Natural killer cell (primary cell): Measurements from ENCODE around the gene ACKR3. TPM values are rescaled to one million over a fixed set of nuclear protein-coding genes. Genes with fewer than 3 reads are reported as not detected.

Experiments
- ATAC-seq, 3 donors: fragments of 150-1000 bp in 2 of 3; fragments of 200-7000 bp in 1 of 3; cut with Tn5 transposase; 1 replicate in 1 of 3; 2 replicates in 2 of 3; pipeline ENCODE4 v1.10.0; 2021; ENCODE audit warnings: mild to moderate bottlenecking in 2 of 3, moderate library complexity in 2 of 3
- DNase-seq, 2 donors: peaks; one replicate each; pipeline versions ENCODE4 v3.0.0 to v3.0.0-alpha.2; 2013 to 2021; ENCODE audit warnings: mixed read lengths in 1 of 2
- H3K27ac ChIP-seq: one replicate; pipeline ENCODE4 v1.5.1; 2013; ENCODE audit warnings: mild to moderate bottlenecking, low read length
- H3K27me3 ChIP-seq: one replicate; pipeline ENCODE4 v1.6.1; 2013; ENCODE audit warnings: low read length; ENCODE audit not compliant: control insufficient read depth, insufficient read depth
- H3K36me3 ChIP-seq: one replicate; pipeline ENCODE4 v1.6.1; 2013; ENCODE audit warnings: low read length; ENCODE audit not compliant: control insufficient read depth, insufficient read depth
- H3K4me1 ChIP-seq: one replicate; pipeline ENCODE4 v1.6.1; 2013; ENCODE audit warnings: low read length; ENCODE audit not compliant: control insufficient read depth, insufficient read depth
- H3K4me3 ChIP-seq: one replicate; pipeline ENCODE4 v1.5.1; 2013; ENCODE audit warnings: low read length
- H3K9me3 ChIP-seq: one replicate; pipeline ENCODE4 v1.6.1; 2013; ENCODE audit warnings: low read length; ENCODE audit not compliant: control insufficient read depth, insufficient read depth
- H3K27ac Mint-ChIP-seq, 2 donors: one replicate each; pipeline ENCODE4 v1.8.0; 2022; ENCODE audit warnings: mild to moderate bottlenecking in 2 of 2, mixed read lengths in 2 of 2, moderate library complexity in 1 of 2
- H3K27me3 Mint-ChIP-seq, 2 donors: one replicate each; pipeline ENCODE4 v1.8.0; 2022; ENCODE audit warnings: low read depth in 2 of 2, mixed read lengths in 2 of 2
- H3K36me3 Mint-ChIP-seq: one replicate; pipeline ENCODE4 v1.8.0; 2022; ENCODE audit warnings: mixed read lengths
- H3K4me1 Mint-ChIP-seq, 2 donors: one replicate each; pipeline ENCODE4 v1.8.0; 2022; ENCODE audit warnings: mixed read lengths in 2 of 2
- H3K4me3 Mint-ChIP-seq: one replicate; pipeline ENCODE4 v1.8.0; 2022; ENCODE audit warnings: mild to moderate bottlenecking, moderate library complexity, mixed read lengths
- H3K9me3 Mint-ChIP-seq, 2 donors: one replicate each; pipeline ENCODE4 v1.8.0; 2022; ENCODE audit warnings: mixed read lengths in 2 of 2
- WGBS: methylation state at CpG from one replicate; pipeline ENCODE4 v1.1.7; 2013; ENCODE audit warnings: missing lambda C conversion rate; ENCODE audit not compliant: insufficient coverage; 5-methylcytosine and 5-hydroxymethylcytosine counted together
- intact Hi-C: fragments of 100-400 bp; cut with micrococcal nuclease; formaldehyde crosslinking; loops from one replicate; pipeline ENCODE4 v1.14.2; 2022
- total RNA-seq, 4 donors: library from RNA; stranded (reverse); fragments of 120-200 nt in 1 of 4; gene quantifications; one replicate each; pipeline versions ENCODE4 v1.2.3 to v1.2.4, GENCODE V29; 2013 to 2022
- TF ChIP-seq, protein P1 (sequence below): fragments of 200-600 bp; IDR thresholded peaks from one replicate; pipeline ENCODE4 v1.8.0; 2022; ENCODE audit warnings: antibody characterized with exemption

ACKR3 gene
- total RNA-seq, 3 donors from 2014 or later (not counting 1 experiment from before 2014, with no cell fraction given): 4.4 to 5.5 (median 4.6) TPM

DNA sequence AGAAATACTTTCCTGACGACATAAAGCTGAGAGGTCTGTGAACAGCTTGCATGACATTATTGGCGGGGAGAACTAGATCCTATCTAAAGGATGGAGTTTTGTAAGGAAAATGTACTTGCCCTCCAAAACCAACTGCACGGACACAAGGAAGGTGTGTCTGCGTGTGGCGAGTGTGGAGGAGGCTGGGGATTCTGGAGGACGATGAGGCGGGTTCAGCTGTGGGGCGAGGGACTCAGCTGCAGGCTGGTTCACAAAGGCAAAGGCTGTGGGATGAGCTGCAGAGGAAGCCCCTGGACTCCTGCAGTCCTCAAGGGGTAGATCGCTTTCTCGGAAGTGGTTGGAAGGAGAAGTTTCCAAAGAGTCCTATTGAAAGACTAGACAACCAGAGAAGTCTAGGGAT is 48.2 kb downstream of the ACKR3 start:
- H3K36me3 ChIP-seq: no peaks in the 10 kb centered on the region
- Mint-ChIP-seq H3K9me3 (no peaks in the 10 kb centered on the region), H3K36me3 (no peaks in the 10 kb centered on the region), H3K4me3 (no peak overlapping the region), H3K27me3 (peaks cover 48 to 67% of the 10 kb centered on the region in 2 donors), H3K4me1 (peaks cover 5 to 10% of the 10 kb centered on the region in 2 donors), H3K27ac (no peak overlapping the region)
- intact Hi-C loops: no loop called here
- 94% methylated on average over 10 of the region's 10 CpGs for WGBS
- no peak for DNase-seq
- peaks cover 5% of the 10 kb centered on the region for H3K4me1 ChIP-seq
- no peaks in the 10 kb centered on the region for H3K27me3 ChIP-seq
- H3K9me3 ChIP-seq: no peaks in the 10 kb centered on the region
- TF ChIP-seq, protein P1, sequence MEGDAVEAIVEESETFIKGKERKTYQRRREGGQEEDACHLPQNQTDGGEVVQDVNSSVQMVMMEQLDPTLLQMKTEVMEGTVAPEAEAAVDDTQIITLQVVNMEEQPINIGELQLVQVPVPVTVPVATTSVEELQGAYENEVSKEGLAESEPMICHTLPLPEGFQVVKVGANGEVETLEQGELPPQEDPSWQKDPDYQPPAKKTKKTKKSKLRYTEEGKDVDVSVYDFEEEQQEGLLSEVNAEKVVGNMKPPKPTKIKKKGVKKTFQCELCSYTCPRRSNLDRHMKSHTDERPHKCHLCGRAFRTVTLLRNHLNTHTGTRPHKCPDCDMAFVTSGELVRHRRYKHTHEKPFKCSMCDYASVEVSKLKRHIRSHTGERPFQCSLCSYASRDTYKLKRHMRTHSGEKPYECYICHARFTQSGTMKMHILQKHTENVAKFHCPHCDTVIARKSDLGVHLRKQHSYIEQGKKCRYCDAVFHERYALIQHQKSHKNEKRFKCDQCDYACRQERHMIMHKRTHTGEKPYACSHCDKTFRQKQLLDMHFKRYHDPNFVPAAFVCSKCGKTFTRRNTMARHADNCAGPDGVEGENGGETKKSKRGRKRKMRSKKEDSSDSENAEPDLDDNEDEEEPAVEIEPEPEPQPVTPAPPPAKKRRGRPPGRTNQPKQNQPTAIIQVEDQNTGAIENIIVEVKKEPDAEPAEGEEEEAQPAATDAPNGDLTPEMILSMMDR: no peak
- no peak for ATAC-seq
- H3K27ac ChIP-seq: no peak overlapping the region
- H3K4me3 ChIP-seq: no peak overlapping the region

DNA sequence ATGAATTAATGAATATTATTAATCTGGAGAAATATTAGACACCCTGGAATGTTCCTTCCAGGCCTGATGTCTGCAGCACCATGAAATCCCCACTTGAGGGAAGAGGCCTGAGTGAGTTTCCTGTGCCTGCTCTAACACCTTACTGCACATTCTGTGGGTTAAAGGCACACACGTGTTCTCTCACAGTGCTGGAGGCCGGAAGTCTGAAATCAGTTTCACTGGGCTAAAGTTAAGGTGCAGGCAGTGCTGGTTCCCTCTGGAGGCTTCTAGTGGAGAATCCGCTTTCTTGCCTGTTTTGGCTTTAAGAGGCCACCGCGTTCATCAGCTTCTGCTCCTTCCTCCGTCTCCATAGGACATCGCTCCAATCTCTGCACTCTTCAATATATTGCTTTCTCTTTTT is 48.7 kb downstream of the ACKR3 start:
- no peaks in the 10 kb centered on the region for H3K9me3 Mint-ChIP-seq
- no peak overlapping the region for H3K27ac Mint-ChIP-seq
- intact Hi-C loops: no loop called here
- Histone ChIP-seq H3K27me3 (no peaks in the 10 kb centered on the region), H3K9me3 (no peaks in the 10 kb centered on the region), H3K36me3 (no peaks in the 10 kb centered on the region), H3K27ac (no peak overlapping the region), H3K4me1 (peaks cover 5% of the 10 kb centered on the region), H3K4me3 (no peak overlapping the region)
- H3K36me3 Mint-ChIP-seq: no peaks in the 10 kb centered on the region
- WGBS: 85% methylated on average over 7 of the region's 7 CpGs
- H3K27me3 Mint-ChIP-seq: peaks cover 48 to 64% of the 10 kb centered on the region in 2 donors
- ATAC-seq: peak in 1 of 3 donors; percentile 66
- TF ChIP-seq, protein P1: no peak
- DNase-seq: peak in 1 of 2 donors; percentile 29
- no peak overlapping the region for H3K4me3 Mint-ChIP-seq
- H3K4me1 Mint-ChIP-seq: peaks cover 5 to 10% of the 10 kb centered on the region in 2 donors

GRCh38 chr2:236619910-236620612 is 50.4 kb downstream of the ACKR3 start:
- TF ChIP-seq, protein P1: no peak
- intact Hi-C loops: no loop called here
- no peak overlapping the region for H3K4me3 ChIP-seq
- H3K36me3 ChIP-seq: no peaks in the 10 kb centered on the region
- 83% methylated on average over 5 of the region's 5 CpGs for WGBS
- no peak for DNase-seq
- H3K4me1 ChIP-seq: peaks cover 5% of the 10 kb centered on the region
- no peaks in the 10 kb centered on the region for H3K9me3 ChIP-seq
- Mint-ChIP-seq H3K27ac (no peak overlapping the region), H3K4me3 (no peak overlapping the region), H3K36me3 (no peaks in the 10 kb centered on the region), H3K27me3 (peaks cover 36 to 48% of the 10 kb centered on the region in 2 donors), H3K9me3 (no peaks in the 10 kb centered on the region), H3K4me1 (peaks cover 5 to 10% of the 10 kb centered on the region in 2 donors)
- H3K27ac ChIP-seq: no peak overlapping the region
- H3K27me3 ChIP-seq: no peaks in the 10 kb centered on the region
- ATAC-seq: no peak

- ATAC-seq: no peak
- TF ChIP-seq, protein P1: no peak
- H3K9me3 ChIP-seq: no peaks in the 10 kb centered on the region
- H3K27me3 ChIP-seq: no peaks in the 10 kb centered on the region
- no peak overlapping the region for H3K4me3 ChIP-seq
- no peaks in the 10 kb centered on the region for H3K36me3 Mint-ChIP-seq
- H3K9me3 Mint-ChIP-seq: no peaks in the 10 kb centered on the region
- peaks cover 5% of the 10 kb centered on the region for H3K4me1 ChIP-seq
- peaks cover 5 to 14% of the 10 kb centered on the region in 2 donors for H3K4me1 Mint-ChIP-seq
- H3K27me3 Mint-ChIP-seq: peaks cover 34 to 35% of the 10 kb centered on the region in 2 donors
- H3K27ac Mint-ChIP-seq: no peak overlapping the region
- no peak overlapping the region for H3K27ac ChIP-seq
- intact Hi-C loops: no loop called here
- no peak for DNase-seq
- WGBS: 87% methylated on average over 15 of the region's 15 CpGs
- no peaks in the 10 kb centered on the region for H3K36me3 ChIP-seq
- no peak overlapping the region for H3K4me3 Mint-ChIP-seq
These were observed 52.2 kb downstream of the ACKR3 start for GRCh38 chr2:236621786-236622185.
